Ovary (tissue), 9 donors: ENCODE data around the gene GPR27. TPM values are rescaled to one million over a fixed set of nuclear protein-coding genes. Genes with fewer than 3 reads are reported as not detected.

Experiments
- DNase-seq, 5 donors: peaks; one replicate each; pipeline ENCODE4 v3.0.0-alpha.2; 2019 to 2020
- H3K27ac ChIP-seq, 2 donors: fragments of 200-600 bp; one replicate each; pipeline versions ENCODE4 v1.5.1 to v1.8.0; 2019 to 2022
- H3K27me3 ChIP-seq: fragments of 200-600 bp; one replicate; pipeline ENCODE4 v1.8.0; 2022
- H3K36me3 ChIP-seq: fragments of 200-600 bp; sonication (generic); one replicate; pipeline ENCODE4 v1.5.1; 2019
- H3K4me1 ChIP-seq: one replicate; pipeline ENCODE4 v1.8.1; 2013; ENCODE audit warnings: mild to moderate bottlenecking, moderate library complexity; ENCODE audit not compliant: insufficient read depth
- H3K4me3 ChIP-seq: fragments of 200-600 bp; sonication (generic); one replicate; pipeline ENCODE4 v1.5.1; 2017
- H3K9me3 ChIP-seq, 2 donors: fragments of 200-600 bp in 1 of 2; sonication (generic) in 1 of 2; one replicate each; pipeline versions ENCODE4 v1.5.1 to v1.8.1; 2013 to 2019; ENCODE audit warnings: mild to moderate bottlenecking in 1 of 2, moderate library complexity in 1 of 2
- EP300 ChIP-seq: sonication (generic); formaldehyde crosslinking; IDR thresholded peaks from one replicate; pipeline ENCODE4 v1.6.1; 2017; ENCODE audit warnings: antibody characterized with exemption
- POLR2A ChIP-seq: fragments of 450-650 bp; IDR thresholded peaks from one replicate; pipeline ENCODE4 v1.6.1; 2017; ENCODE audit warnings: antibody characterized with exemption, mild to moderate bottlenecking, moderate library complexity
- WGBS, 3 donors: extraction: QIAGEN DNeasy Blood & Tissue Kit in 1 of 3; methylation state at CpG; one replicate each; pipeline versions ENCODE4 v1.1.5 to v1.1.7; 2013 to 2017; 5-methylcytosine and 5-hydroxymethylcytosine counted together
- intact Hi-C, 4 donors: fragments of 100-400 bp; cut with DNase I; formaldehyde crosslinking; loops; one replicate each; pipeline versions ENCODE4 v1.11.0 to v1.15.1; 2022 to 2023
- polyA plus RNA-seq, 2 donors: library from polyadenylated mRNA; stranded (reverse); fragments of 200-250 nt in 1 of 2; fragments of 350-450 nt in 1 of 2; fragmentation: Illumina TruSeq in 1 of 2; extraction: RNeasy Lipid Tissue Mini Kit (QIAGEN cat#74804) in 1 of 2; gene quantifications; one replicate each; pipeline ENCODE4 v1.2.3, GENCODE V29; 2013 to 2014
- total RNA-seq, 7 donors: library from RNA; depleted of rRNA in 2 of 7; stranded (reverse); fragments of >200 nt in 2 of 7; fragmentation: NEBNext Ultra II Directional in 3 of 7; extraction: Animal tissue kit (Norgen Biotek cat#: 25700) in 3 of 7; gene quantifications; one replicate each; pipeline versions ENCODE4 v1.1.0 to v1.2.4, GENCODE V29; 2016 to 2023
- TF ChIP-seq, protein P1 (sequence below), 3 donors: fragments of 450-650 bp in 2 of 3; fragments of 200-600 bp in 1 of 3; IDR thresholded peaks; one replicate each; pipeline versions ENCODE4 v1.5.1 to v1.8.0; 2016 to 2022; ENCODE audit warnings: antibody characterized with exemption in 3 of 3, mild to moderate bottlenecking in 1 of 3
- donor health status: DM: no; HTN: no; CAD: no; lungs with moderate emphysema.
- donor health status: DM: no; HTN: no; CAD: no.
- donor health status: Bipolar disorder and iron deficiency.
- donor health status: DM: yes; HTN: yes; CAD: no.
- donor health status: DM: no; HTN: no; CAD: no.
- donor health status: DM: yes; HTN: yes; CAD: no.

The GPR27 gene
- total and polyA plus RNA-seq, 9 donors, result 2.1 to 12.7 (median 6.1) TPM

DNA sequence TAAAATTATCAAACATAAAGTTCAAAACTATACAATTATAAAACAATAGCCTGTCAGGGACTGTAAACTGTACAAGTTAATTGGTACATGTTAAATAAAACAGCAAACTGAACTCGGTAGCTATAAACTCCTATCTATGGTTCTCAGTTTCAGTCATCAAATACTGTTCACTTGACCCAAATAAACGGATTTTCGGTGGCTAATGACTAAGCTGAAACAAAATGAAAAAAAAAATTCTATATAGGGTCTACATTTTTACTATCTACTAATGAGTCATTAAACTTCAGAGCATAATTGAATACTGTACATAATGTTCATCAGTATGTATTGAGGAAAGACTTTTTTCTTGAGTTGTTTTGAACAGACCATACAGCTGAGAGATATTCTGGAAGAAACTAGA lies 24.7 kb downstream of the GPR27 start:
- 89 to 92% (median 91%) methylated on average over 3 of the region's 3 CpGs for WGBS, 3 donors
- intact Hi-C loops, result no loop called here
- H3K4me1 ChIP-seq, result no peaks in the 10 kb centered on the region
- no peak overlapping the region for H3K27ac ChIP-seq
- H3K36me3 ChIP-seq, result no peaks in the 10 kb centered on the region
- no peaks in the 10 kb centered on the region for H3K27me3 ChIP-seq
- H3K4me3 ChIP-seq, result no peak overlapping the region
- TF ChIP-seq, protein P1, sequence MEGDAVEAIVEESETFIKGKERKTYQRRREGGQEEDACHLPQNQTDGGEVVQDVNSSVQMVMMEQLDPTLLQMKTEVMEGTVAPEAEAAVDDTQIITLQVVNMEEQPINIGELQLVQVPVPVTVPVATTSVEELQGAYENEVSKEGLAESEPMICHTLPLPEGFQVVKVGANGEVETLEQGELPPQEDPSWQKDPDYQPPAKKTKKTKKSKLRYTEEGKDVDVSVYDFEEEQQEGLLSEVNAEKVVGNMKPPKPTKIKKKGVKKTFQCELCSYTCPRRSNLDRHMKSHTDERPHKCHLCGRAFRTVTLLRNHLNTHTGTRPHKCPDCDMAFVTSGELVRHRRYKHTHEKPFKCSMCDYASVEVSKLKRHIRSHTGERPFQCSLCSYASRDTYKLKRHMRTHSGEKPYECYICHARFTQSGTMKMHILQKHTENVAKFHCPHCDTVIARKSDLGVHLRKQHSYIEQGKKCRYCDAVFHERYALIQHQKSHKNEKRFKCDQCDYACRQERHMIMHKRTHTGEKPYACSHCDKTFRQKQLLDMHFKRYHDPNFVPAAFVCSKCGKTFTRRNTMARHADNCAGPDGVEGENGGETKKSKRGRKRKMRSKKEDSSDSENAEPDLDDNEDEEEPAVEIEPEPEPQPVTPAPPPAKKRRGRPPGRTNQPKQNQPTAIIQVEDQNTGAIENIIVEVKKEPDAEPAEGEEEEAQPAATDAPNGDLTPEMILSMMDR (IDR thresholded peaks at IDR 0.05), result no peak
- TF ChIP-seq POLR2A, result no peak
- TF ChIP-seq EP300, result no peak
- no peak for DNase-seq
- H3K9me3 ChIP-seq, result no peaks in the 10 kb centered on the region

DNA sequence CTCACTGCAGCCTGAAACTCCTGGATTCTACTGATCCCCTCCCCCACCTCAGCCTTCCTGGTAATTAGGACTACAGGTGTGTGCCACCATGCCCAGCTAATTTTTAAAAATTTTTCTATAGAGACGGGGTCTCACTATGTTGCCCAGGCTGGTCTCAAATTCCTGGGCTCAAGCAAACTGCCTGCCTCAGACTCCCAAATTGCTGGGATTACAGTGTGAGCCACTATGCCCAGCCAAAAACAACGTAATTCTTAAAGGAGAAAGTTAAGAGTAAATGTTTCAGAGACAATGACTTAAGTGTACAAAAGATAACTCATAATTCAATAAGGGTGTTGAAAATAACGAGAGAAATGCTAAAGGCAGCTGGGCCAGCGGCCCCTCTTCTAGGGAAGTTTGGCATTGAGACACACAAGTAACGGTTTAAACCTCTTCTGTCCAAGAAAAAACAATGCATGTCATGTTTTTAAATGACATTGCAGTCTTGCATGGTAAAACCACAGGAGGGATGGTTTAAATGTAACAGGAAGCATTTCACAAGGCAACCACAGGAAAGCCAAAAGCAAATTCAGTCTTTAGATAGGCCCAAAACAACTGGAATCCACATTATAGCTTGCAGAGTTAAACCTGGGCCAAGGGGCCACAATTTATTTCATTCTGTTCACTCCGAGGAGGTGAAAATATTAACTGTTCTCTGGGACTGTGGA lies 26.2 kb downstream of the GPR27 start:
- H3K4me3 ChIP-seq, result no peak overlapping the region

DNA sequence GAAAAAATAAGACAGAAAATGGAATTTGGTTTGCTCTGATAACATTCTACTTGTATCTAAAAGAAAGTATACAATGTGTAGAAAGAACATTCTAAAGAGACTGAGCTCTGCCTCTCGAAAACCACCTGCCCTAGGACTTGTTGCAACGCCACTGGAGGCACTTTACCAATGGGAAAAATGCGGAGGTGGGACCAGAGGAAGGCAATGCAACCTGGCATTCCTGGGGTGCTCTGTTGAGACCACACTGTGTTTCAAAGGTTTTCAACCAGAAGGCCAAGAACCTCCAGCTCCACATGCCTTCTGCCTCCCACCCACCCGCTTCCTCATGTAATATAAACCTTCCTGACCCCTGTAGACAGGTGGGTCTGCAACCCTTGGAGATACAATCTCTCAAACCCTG lies 26.8 kb downstream of the GPR27 start:
- H3K27ac ChIP-seq, result no peak overlapping the region
- peaks cover 8% of the 10 kb centered on the region for H3K4me1 ChIP-seq
- TF ChIP-seq EP300, result no peak
- TF ChIP-seq, protein P1 (IDR thresholded peaks at IDR 0.05), result no peak
- no peak for TF ChIP-seq POLR2A
- intact Hi-C loops, result no loop called here
- DNase-seq, result no peak
- no peaks in the 10 kb centered on the region for H3K9me3 ChIP-seq
- WGBS, 3 donors, result 89 to 95% (median 92%) methylated on average over 4 of the region's 4 CpGs
- H3K27me3 ChIP-seq, result no peaks in the 10 kb centered on the region
- no peak overlapping the region for H3K4me3 ChIP-seq
- H3K36me3 ChIP-seq, result no peaks in the 10 kb centered on the region

More for the DNA sequence above, 26.2 kb downstream of the GPR27 start:
- Histone ChIP-seq H3K27me3 (no peaks in the 10 kb centered on the region), H3K36me3 (no peaks in the 10 kb centered on the region), H3K27ac (no peak overlapping the region), H3K4me1 (peaks cover 4% of the 10 kb centered on the region), H3K9me3 (no peaks in the 10 kb centered on the region)
- TF ChIP-seq EP300 (no peak), POLR2A (no peak)
- TF ChIP-seq, protein P1 (IDR thresholded peaks at IDR 0.05), result no peak
- DNase-seq, result no peak
- intact Hi-C loops, result no loop called here
- 75 to 80% (median 79%) methylated on average over 6 of the region's 6 CpGs for WGBS, 3 donors

DNA sequence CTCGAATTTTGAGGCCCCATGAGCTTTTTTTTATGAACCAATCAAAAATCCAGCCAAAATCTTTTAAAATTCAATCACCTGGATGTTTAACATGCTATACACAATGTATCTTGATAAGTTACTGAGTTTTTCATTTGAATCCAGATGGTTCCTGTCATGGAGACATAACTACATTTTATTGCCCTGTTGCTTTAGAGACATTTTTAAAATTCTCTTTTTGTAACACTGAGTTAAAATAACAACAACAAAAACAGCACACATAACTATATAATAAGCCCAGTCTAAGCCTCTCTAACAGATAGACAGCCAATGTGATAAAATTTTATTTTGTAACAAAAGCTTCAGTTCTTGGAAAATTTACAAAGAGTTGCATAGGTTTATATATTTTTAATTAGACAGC lies 29.5 kb downstream of the GPR27 start:
- DNase-seq, result no peak
- 59 to 79% (median 70%) methylated on average over 1 of the region's 1 CpG for WGBS, 3 donors
- H3K4me3 ChIP-seq, result no peak overlapping the region
- H3K27me3 ChIP-seq, result no peaks in the 10 kb centered on the region
- TF ChIP-seq, protein P1 (IDR thresholded peaks at IDR 0.05), result no peak
- TF ChIP-seq EP300 (no peak), POLR2A (no peak)
- intact Hi-C loops, result no loop called here
- H3K9me3 ChIP-seq, result no peaks in the 10 kb centered on the region
- peaks cover 9% of the 10 kb centered on the region for H3K4me1 ChIP-seq
- H3K27ac ChIP-seq, result no peak overlapping the region
- no peaks in the 10 kb centered on the region for H3K36me3 ChIP-seq
